NCI-H1417 (cell line): ENCODE results near the gene FSIP1.

ENCODE experiments used
- DNase-seq, 3 experiments: peaks; one replicate each; lab custom pipeline; 2025; lab: John Stamatoyannopoulos, UW

The FSIP1 gene

GRCh38 chr15:39720081-39720480 lies 62.6 kb downstream of the FSIP1 start:
- DNase-seq, result no peak

GRCh38 chr15:39719109-39719508 lies 63.5 kb downstream of the FSIP1 start:
- no peak for DNase-seq

DNA sequence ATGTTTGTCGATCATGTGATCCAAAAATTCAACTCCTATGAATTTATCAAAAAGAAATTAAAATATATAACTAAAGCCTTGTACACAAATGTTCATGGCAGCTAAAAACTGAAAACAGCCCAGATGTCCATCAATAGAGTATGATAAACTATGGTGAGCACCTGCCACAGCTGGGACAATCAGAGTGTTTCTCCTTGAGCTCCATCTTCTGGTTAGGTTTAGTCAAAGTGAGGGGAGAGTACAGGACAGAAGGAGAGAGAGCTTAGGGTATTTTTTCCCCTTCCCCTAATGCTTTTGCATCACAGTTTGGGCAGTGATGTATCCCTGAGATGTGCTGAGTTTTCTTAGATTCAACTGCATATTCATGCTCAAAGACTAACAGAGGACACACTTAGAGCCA lies 65.5 kb downstream of the FSIP1 start:
- DNase-seq, result no peak

DNA sequence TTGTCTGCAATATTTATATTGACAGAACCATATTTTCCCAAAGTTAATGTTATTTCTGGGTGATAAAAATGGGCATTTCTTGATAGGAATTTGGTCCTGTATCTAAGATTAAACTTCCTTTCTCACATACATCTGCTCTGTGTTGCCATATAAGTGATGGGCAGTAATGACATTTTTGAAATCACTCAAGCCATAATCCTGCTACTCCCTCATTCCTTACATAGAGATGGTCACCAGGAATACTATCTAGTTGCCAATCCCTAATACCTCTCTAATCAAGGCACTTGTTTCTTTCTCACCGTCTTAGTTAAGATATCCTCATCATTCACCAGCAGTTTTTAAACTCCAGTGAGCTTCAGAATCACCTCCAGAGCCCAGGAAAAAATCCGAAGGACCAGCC lies 68.4 kb downstream of the FSIP1 start:
- no peak for DNase-seq

GRCh38 chr15:39713846-39714245 lies 68.8 kb downstream of the FSIP1 start:
- DNase-seq, result no peak

DNA sequence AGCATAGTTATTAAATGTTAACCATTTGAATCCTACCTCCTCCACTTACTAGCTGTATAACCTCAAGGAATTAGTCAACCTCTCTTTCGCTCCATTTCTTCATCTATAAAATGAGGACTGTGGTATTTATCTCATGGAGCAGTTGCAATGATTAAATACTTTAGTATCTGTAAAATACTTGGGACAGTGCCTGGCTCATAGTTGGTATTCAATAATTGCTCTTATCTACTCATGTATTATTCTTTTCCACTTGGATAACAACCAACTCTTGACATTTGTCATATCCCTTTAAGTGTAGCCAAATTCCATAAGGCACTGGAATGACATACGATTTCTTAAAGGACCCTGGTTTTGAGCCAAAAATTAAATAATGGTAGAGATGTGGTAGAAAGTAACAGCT lies 72.0 kb downstream of the FSIP1 start:
- no peak for DNase-seq

- no peak for DNase-seq
These were observed 72.7 kb downstream of the FSIP1 start for GRCh38 chr15:39709941-39710340.

- no peak for DNase-seq
These were observed 76.4 kb downstream of the FSIP1 start for GRCh38 chr15:39706206-39706605.

DNA sequence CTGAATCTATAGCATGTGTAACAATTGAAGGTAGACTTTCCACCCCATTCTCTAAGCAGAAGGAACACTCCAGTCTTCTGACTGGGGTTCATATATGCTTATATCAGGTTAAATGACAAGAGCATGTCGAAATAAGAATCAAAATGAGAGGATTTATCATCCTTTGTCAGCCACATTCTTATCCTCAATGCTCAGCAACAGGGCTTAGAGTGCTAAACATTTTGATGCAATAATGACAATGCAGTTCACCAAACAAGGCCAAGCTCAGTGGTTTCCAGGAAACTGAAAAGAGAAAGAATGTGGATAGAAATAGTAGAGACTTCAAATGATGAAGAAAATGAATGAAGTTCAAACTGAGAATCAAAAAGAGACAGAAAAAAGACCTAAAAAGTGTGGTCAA lies 78.0 kb downstream of the FSIP1 start:
- no peak for DNase-seq

GRCh38 chr15:39704235-39704634 lies 78.4 kb downstream of the FSIP1 start:
- no peak for DNase-seq

GRCh38 chr15:39701988-39702387 lies 80.7 kb downstream of the FSIP1 start:
- no peak for DNase-seq

- no peak for DNase-seq
These were observed 82.3 kb downstream of the FSIP1 start for GRCh38 chr15:39700375-39700700.

DNA sequence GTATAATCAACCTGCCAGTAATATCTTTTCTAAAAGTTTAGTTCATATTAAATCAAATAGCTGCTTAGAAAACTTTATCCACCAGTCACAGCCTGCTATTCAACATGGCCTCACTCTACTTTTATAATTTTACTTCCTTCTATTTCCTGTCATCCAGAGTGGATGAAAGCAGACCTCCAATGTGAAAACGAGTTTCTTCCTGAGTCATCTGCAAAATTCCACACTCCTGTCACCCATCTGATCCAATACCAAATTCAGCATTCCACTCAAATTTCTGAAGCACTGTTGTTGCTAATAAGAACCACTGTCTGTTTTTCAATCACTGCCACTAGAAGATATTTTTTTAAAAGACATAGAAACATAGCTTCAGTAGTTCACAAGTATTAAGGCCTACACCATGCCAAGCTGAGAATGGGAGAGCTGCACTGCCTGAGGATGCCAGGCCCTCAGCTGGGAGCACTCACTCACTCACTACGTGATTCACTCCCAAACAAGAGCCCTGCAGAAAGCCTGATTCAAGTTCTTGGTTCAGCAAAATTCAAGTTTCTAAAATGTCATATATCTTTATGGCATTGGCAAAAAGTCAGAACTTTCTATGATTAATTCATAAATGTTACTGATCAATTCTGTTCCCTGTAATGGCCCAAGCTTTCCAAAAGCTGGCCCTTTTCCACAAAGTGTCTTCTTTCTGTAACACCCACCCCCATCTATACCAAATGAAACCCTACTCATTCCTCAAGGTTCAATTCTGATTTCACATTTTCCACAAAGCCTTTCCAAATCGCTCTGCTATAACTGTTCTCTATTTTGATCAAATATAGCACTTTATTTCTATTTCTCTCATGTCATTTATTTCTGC lies 82.9 kb downstream of the FSIP1 start:
- DNase-seq, result no peak

GRCh38 chr15:39698444-39699390 lies 83.9 kb downstream of the FSIP1 start:
- no peak for DNase-seq

DNA sequence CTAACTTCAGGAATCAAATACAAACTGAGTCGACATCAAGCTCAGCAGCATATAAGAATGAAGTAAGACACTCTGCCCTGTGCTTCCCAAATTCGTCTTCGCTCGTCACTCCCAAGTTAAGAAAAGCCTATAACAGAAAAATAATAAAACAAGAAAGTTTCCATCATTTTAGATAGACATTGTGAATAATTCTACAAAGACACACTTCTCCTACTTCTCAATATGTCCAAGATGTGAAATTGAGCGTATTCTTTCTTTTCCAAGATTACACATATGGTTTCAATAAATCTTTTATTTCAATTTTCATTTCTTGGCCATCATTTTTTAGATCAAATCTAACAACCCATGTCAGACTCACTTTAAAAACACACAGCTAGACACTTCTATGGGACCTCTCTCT lies 85.1 kb downstream of the FSIP1 start:
- no peak for DNase-seq

DNA sequence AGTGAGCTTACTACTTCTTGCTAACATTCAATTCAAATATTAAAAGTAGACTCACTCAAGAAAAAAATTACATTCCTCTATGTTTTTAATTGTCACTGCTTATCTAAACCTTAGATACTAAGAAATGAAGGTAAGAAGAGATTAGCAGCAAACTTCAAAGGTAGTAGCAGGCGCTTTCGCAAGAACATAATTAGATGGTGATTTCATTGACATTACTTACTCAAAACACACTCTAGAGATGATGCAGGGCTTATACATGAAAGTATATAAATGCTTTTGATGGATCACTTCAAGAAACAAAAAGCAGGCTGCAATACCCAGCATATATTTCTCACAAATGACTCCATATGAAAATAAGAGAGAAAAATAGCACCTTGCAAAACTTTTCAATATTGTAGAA lies 86.8 kb downstream of the FSIP1 start:
- no peak for DNase-seq

DNA sequence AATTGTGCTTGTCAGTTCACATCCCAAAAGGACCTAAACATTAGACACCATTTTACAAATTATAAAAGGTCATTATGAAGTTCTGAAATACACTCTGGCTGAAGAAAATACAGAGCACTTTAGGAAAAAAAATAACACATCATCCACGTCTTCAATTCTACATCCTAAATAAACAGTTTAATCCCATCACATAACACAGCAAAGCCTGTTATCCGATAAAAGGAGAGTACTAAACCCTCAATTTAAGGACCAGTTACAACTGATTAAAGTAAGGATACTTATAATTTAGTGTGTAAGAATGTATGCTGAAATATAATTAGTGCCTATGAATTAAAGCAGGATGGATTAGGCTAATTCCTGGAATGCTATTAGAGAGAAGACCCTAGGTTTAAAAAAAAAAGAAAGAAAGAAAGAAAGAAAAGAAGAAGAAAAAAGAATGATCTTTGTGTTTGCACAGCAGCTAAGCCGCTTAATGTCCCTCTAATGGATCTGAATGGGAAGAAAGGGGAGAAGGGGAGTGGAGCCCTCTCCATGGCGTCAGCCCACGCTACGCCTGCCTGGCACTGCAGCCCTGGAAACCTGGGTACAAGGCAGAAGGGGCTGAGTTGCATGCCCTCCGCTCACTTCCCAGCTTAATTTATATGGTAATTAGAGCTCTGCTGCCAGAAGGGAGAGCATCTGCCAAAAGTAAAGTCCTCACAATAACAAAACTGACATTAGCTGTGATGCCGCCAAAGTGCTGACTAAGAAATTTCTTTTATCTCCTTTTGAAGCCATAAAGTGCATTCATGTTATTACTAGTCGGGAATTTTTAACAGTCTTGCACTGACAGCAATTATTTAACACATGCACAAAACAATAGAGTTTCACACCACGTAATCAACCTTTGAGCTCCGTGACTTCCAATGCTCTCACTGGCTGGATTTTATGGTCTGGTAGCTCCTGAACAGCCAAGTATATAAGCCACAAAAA lies 90.0 kb downstream of the FSIP1 start:
- DNase-seq, result peak; percentile 28 to 71 (median 42)

- DNase-seq, result no peak
These were observed 91.6 kb downstream of the FSIP1 start for GRCh38 chr15:39690881-39691634.

GRCh38 chr15:39687965-39688364 lies 94.7 kb downstream of the FSIP1 start:
- no peak for DNase-seq

- peak; percentile 10 to 67 (median 48) for DNase-seq
These were observed 96.5 kb downstream of the FSIP1 start for GRCh38 chr15:39685999-39686613.

GRCh38 chr15:39685367-39685766 lies 97.3 kb downstream of the FSIP1 start:
- no peak for DNase-seq
